Measurements from ENCODE around the gene USP13.
"Not testable (repeated sequence)": the region's sequence is repeated elsewhere in the genome, so short reads cannot be mapped to it uniquely, and the experiment has no call there.

Gene USP13

DNA sequence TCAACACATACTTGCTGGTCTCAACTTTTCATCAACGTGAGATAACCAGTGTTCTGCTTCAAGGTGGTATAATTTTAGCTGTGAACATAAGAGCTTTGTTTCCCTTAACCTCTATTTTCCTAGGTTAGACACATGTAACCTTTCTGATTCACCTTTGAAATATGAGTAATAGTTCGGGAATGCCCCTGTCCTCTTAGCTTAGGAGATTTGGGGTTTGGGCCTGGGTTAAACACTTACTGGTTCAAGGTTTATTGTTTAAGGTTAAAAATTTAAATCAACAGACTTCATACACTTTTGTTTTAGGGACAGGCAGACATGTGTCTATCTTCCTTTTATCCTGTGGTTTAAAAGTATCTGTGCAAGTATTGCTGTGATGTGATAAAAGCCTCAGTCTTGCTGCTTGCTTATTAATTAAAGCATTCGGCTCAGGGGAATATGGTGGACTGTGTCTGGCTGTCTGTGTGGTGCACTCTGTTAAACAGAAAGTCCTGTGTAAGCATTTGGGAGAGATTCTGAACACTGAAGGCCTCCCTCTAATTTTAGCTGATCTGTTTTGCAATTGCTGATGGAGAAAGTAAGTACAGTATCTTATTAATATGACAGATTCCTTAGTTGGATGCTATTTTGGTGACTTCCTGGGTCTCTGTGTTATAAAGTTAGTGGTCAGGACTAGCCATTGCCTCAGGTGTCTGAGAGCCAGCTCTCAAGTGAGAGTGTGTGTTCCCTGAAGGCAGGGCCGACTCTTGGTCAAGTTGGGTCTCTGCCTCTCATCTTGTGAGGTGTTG, 81.8 kb downstream of the USP13 start:
- DNase-seq (ENCODE audit: low spot score), result no peak

DNA sequence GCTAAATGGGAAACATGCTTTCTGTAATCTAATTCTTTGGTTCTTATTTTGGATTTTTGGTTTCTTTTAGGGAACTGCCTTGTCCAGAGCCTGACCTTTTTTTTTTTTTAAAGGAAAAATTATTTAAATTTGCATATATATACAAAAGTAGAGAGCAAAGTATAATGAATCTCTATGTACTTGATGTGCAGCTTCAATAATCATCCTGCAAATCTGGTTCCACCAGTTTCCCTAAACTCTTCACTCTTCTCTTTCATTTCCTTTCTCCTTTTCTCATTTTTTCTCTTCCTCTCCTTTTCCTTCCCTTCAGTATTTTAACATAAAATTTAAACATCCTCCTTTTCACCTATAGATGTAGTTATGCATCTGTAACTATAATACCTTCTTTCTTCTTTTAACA, 82.5 kb downstream of the USP13 start:
- no peak for DNase-seq (ENCODE audit: low spot score)

DNA sequence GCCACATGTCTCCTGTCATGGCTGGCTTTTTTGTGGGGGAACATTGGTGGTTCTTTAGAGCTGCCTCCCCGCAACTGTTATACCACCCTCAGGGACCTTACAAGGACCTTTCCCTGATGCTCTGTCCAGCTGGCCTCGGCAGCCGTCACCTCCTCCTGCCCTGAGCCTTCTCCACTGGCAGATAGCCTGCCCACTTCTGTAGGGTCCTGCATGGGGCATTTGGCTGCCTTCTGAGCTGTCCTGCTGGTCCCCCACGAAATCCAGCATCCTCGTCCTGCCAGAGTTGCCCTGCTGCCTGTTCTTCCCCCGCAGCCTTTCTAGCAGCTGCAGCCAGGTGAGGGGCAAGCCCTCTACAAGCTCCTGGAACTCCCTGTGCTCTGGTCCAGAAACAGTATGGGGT, 86.2 kb downstream of the USP13 start:
- no peak for DNase-seq (ENCODE audit: low spot score)

DNA sequence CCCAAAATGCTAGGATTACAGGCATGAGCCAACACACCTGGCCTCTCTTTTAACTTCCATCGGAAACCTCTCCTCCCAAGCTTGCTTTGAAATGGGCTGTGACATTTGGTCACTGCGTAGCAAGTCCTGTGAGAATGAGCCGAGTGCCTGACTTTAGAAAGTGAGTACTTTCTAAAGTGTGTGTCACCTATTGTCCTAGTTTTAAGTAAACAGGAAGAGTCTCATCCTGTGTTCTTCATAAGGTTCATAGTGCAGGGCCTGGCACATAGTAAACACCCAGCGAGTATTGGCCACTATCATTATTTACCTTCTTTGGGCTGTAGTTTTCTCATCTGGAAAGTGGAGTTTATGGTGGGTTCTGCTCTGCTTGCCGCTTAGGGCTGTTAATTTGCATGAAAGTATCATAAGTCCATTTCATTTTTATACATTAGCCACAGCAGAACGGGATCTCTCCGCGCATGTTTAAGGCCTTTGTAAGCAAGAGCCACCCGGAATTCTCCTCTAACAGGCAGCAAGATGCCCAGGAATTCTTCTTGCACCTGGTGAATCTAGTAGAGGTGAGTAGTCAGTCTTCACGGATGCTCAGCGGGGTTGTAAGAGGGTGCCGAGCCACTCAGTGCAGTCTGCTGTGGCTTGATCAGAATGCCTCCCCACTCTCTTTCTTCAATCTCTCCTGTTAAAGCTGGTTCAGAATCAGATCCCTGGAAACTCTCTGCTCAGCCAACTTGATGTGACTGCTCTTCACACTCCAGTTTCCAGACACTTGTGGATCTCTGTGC, 87.2 kb downstream of the USP13 start:
- no peak for DNase-seq (ENCODE audit: low spot score)

DNA sequence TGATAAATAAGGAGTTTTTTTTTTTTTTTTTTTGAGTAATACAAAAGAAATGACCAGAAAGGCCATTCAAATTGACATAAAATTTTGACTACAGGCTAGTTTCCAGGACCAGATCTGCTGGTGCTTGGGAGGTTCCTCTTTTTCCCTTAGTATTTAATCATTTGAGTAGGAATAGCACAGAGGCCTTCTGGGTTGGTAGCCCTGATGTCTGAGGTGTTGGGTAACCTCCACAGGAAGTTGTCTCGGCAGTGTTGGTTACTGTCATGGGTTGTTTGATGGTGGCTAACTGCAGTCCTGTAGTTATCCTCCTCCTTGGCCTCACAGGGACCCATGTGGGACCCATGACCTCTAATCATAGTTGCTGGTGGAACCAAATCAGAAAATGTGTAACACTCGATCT, 91.1 kb downstream of the USP13 start:
- DNase-seq (ENCODE audit: low spot score), result peak; percentile 10

DNA sequence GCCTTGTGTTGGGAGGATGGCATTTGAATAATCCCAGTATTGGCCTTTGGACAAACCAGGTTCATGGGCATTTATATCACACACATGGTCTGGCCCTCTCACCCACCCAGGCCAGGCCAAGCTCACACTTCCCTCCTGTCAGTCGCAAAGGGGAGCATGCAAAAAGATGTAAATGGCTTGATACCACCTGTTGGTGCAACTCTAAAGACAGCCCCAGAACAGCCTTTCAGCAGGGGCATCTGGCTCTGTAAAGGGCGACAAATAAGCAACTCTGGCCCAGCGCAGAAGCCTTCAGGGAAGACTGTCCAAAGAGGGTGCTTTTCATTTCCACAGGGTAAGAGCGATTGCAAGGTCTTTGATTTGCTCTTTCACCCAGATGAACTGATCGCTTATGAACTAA, 91.8 kb downstream of the USP13 start:
- no peak for DNase-seq (ENCODE audit: low spot score)

DNA sequence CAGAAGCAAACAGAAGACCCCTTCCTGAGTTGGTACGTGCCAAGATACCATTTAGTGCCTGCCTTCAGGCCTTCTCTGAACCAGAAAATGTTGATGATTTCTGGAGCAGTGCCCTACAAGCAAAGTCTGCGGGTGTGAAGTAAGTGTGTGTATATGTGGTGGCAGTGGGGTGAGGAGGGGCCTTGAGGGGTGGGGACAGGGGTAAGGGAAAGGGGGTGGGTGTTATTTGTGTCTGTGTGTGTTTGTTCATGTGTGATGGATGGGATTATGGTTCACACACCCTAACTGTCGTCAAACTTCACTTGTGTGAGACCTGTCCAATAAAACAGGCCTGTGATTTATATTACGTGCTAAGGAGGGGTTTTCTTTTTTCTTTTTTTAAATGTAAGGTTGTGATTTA, 92.2 kb downstream of the USP13 start:
- DNase-seq (ENCODE audit: low spot score), result no peak

DNA sequence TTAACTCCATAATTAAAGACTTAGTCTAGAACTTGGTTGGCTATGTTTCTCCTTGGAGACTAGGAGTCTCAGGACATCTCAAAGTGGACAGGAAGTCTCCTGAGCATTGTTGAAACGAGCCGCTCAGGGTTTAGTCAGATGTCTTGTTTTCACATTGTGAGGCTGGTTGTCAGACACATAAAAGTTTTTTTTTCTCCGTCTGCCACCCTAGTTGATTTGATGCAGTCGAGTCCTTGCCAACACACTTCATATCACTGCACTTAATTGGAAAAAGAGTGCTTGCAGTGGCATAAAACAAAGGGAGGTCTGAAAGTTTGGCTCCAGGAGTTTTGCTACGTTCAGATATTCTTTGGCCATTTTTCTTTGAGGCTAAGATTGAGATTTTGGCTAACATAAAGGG, 92.9 kb downstream of the USP13 start:
- DNase-seq (ENCODE audit: low spot score), result no peak

DNA sequence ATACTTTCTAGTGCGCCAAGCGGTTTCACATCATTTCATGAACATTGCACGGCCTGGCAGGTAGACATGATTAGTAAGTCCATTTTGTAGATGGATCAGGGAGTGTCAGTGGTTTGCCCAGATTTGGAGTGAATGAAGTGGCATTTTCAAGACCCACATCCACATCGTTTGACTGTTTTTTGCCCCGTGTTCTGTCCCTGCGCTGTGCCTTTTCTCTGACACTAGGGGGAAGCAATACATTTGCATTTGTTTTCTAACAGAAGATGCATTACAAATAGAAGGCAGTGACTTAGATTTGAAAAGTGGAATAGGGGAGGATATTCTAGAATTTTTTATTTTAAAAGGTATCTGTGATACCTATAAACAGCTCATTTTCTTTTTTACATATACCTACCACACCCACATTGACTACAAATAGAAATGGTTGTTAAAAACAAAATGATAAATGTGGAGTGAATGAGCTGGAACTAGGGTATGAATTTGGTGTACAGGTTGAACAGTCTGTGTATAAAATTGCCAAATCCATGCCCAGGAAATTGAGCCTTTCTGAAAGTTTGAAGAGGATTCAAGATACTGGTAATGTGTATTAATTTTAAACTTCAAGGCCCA, 98.0 kb downstream of the USP13 start:
- DNase-seq (ENCODE audit: low spot score), result peak; percentile 42

DNA sequence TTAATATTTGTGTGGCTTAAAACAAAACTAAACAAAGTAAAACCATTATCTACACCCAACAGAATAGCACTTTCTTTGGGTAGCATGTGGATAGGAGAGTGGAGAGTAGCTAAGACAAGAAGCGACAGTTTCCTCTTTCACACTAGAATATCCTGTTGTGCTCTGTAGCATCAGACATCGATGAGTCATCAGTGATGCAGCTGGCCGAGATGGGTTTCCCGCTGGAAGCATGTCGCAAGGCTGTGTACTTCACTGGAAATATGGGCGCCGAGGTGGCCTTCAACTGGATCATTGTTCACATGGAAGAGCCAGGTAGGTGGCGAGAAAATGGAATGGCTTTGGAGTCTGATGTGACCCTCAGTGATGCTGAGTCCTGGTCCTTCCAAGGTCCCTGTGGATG, 108.1 kb downstream of the USP13 start:
- DNase-seq (ENCODE audit: low spot score), result no peak

DNA sequence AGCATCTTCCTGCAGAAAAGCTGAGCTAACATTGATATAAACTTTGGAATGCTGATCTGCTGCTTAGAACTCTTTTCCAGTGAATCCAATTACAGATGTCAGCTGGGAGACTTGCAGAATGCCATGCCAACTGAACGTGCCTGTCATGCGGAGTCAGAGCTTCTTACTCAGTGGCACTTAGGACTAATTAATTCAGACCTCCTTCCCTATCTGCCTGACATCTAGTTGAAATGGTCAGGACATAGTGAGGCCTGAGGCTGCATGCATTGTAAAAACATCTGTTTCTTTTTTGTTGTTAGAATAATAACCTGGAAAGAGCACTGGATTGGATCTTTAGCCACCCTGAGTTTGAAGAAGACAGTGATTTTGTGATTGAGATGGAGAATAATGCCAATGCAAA, 112.6 kb downstream of the USP13 start:
- DNase-seq (ENCODE audit: low spot score), result no peak

DNA sequence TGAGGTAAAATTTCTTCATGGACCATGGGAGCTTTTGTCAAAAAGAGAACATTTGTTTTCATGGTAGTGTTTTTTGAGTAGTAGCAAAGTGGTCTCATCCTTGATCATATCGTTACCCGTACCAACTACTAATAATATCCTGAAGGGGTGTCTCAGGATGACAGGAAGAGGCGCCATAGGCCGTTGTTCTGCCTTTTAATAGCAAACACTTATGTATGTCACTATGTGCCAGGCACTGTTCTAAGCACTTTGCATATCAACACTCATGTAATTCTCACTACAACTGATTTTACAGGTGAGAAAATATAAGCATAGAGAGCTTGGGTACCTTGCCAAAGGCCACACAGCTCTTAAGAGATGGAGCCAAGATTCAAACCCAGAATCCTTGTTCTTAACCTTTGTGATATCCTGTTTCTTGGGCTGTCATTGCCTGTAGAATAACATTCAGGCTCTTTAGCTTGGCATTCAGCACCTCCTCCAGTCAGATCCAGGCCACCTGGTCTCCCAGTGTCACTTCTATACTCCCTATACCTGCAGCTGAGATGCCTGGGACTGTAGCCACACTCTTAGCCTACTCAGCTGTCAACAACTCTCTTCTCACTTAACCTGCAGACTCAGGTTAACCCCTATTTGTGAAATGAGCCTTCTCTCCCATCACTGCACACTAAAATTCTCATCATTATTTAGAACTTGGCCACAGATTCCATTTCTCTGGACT, 113.7 kb downstream of the USP13 start:
- DNase-seq (ENCODE audit: low spot score), result no peak

DNA sequence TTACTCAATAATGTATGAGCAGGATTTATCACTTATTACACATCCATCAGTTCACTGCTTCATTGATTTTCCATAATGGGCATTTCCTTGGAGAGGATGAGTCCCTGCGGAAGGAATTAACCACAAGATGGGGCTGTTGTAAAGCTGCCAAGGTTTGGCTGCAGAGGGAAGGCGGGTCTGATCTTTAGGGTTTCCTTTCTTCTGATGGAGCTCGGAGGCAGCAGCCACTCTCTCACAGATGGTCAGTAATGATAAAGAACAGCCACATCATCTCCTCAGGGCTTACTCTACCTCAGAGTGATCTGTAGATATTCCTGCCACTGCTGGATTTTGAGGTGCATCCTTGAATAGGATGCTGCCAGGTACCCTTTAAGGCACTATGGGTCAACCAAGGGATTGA, 115.2 kb downstream of the USP13 start:
- peak; percentile 86 for DNase-seq (ENCODE audit: low spot score)

DNA sequence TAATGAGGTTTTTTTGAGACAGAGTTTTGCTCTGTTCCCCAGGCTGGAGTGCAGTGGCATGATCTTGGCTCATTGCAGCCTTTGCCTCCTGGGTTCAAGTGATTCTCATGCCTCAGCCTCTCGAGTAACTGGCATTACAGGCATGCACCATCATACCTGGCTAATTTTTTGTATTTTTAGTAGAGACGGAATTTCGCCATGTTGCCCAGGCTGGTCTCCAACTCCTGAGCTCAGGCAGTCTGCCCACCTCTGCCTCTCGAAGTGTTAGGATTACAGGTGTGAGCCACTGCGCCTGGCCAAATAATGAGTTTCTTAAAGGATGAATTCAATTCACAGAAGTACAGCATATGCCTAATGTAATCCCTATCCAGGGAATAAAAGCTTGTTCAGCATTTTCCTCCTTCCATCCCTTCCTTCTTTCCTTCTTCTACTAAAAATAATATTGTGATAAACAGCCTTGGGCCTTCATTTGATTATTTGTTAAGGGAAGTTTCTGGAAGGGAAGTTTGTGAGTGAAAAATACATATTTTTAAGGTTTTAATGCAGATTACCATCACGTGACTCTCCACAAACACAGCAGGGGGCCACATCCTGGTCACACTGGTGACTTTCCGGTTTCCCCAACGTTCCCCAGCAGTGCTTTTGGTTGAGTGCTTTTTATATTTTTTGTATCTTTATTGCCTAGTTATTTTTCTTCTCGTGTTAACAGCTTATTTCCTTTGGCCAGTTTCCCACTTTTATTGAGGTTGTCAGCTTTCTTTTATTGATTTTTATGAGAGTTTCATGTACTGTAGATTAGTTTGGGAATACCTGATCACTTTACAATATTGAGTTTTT, 116.8 kb downstream of the USP13 start:
- DNase-seq (ENCODE audit: low spot score), result no peak

DNA sequence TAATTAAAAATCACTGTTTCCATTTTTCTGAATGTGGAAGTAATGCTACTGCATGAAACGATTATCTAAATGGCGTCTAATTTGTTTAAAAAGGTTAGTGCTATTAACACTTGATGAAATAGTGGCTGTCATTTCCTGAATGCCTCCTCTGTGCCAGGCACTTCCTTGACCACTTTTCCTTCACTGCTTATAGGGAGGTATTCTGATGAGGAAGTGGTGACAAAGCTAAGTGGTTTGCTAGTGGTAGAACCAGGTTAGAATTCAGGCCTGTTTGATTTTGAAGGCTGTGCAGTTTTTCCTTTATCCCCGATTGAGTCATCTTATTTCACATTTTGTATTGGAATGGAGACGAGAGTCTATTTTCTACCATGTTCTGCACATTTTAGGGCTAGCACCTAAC, 119.0 kb downstream of the USP13 start:
- DNase-seq (ENCODE audit: low spot score), result no peak

DNA sequence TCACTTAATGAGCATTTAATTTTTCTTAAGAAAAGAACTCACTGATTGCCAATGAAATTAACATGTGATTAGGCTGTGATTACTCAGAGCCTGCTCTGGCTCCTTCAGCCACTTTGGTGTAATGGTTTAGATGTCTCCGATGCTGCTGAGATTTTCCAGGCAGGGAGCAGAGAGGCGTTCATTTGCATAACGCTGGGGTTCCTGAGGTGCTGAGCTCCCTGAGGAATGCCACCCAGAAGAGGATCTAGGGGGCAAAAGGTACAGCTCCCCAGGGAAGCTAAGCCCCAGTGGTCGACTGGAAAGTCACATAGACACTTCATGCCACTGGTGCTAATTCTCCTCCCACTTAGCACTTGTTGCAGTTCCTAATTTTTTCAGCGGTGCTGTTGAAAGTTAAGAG, 119.5 kb downstream of the USP13 start:
- DNase-seq (ENCODE audit: low spot score), result no peak

DNA sequence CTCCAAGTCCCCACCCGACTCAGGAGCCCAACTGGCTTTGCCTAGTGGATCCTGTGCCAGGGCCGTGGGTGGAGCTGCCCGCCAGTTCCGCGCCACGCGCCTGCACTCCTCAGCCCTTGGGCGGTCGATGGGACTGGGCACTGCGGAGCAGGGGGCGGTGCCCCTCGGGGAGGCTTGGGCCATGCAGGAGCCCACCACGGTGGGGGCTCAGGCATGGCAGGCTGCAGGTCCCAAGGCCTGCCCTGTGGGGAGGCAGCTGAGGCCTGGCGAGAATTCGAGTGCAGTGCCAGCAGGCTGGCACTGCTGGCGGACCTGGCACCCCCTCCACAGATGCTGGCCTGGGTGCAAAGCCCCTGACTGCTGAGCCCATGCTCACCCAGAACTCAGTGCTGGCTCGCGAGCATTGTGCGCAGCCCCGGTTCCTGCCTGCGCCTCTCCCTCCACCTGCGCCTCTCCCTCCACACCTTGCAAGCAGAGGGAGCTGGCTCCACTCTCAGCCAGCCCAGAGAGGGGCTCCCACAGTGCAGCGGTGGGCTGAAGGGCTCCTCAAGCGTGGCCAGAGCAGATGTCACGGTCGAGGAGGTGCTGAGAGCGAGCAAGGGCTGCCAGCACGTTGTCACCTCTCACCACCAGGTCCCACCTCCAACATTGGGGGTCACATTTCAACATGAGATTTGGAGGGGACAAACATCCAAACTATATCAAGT, 122.7 kb downstream of the USP13 start:
- no peak for DNase-seq (ENCODE audit: low spot score)

DNA sequence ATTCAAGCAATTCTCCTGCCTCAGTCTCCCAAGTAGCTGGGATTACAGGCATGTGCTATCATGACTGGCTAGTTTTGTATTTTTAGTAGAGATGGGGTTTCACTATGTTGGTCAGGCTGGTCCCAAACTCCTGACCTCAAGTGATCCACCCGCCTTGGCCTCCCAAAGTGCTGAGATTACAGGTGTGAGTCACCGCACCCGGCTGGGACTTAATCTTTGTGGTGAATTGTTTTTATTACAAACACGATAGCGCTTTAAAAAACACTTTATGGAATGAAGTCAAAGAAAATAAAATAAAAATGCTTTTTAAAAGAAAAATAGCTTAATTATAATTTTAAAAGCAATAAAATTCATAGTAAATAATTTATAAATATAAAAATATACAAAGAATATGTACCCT, 130.0 kb downstream of the USP13 start:
- not testable (repeated sequence) for DNase-seq (ENCODE audit: low spot score)

DNA sequence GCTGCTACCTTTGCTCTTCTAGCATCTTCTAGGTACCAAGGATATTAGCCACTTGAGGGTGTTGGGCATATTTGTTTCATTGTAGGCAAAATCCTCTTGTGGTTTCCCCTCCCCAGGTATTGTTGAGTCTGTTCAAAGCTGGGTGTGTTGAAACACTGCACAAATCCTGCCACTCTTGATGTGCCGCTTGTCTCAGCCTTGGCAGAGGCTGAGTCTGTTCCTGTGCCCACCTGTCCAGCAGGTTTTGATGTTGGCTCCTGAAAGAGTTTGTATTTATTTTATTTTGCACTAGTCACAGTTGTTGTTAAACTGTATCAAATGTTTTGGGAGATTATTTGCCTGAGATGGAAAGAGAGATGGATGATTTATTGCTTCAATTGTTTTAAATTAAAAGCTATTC, 136.2 kb downstream of the USP13 start:
- no peak for DNase-seq (ENCODE audit: low spot score)

DNA sequence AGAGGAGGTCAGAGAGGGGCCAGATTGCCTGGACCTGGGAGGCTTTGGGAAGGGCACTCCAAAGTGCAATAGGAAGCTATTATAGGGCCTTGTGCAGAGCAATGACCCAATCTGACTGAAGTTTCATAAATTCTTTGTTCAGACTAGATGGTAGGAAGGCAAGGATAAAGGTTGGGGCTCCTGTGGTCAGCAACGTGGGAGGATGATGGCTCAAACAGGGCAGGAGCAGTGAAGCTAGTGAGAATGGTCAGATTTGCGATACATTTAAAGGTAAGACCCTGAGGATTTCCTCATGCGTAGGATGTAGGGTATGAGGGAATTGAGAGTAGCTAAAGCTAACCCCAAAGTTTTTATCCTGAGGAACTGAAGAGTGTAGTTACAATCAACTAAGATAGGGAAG, 139.0 kb downstream of the USP13 start:
- no peak for DNase-seq (ENCODE audit: low spot score)

DNA sequence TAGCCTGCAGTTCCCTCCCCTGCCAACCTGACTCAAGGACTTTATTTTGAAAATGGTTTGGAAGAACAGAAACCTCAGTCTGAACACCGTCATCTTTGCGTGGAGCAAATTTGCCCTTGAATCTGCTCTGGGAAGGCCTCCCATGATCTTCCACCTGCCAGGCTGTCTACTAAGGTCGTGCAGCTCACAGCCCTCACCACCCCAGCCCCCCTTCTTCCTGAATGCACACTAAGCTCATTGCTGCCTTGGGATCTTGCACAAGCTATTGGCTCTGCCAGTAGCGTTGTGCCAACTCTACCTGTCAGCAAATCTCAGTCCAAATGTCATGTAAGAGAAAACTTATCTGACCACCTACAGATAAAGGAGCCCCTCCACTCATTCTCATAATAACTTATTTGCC, 141.5 kb downstream of the USP13 start:
- DNase-seq (ENCODE audit: low spot score), result no peak
